ENCODE data around the gene VIPAS39. TPM values are rescaled to one million over a fixed set of nuclear protein-coding genes. Genes with fewer than 3 reads are reported as not detected.

The VIPAS39 gene
- total and polyA plus RNA-seq, 2 of the 13 experiments (the other 11 are each of a cell fraction or from before 2014, with no cell fraction given), result 13.3 to 21.5 TPM

- no peak for TF ChIP-seq ZBTB40 (IDR thresholded peaks at IDR 0.05)
- TF ChIP-seq ZBTB40 (CRISPR knock-in tag; IDR thresholded peaks at IDR 0.05), result 0 out of 2 replicates have a peak, but pooled peaks have one; percentile 12
- peak; percentile 5; the same call in 1 of the 2 replicates for TF ChIP-seq BCL6 (CRISPR knock-in tag; IDR thresholded peaks at IDR 0.05)
- TF ChIP-seq TAF15 (IDR thresholded peaks at IDR 0.05; ENCODE audit: low read depth, low read length, poor library complexity, severe bottlenecking), result no peak
- TF ChIP-seq ZSCAN5A (CRISPR knock-in tag; IDR thresholded peaks at IDR 0.05; ENCODE audit: borderline replicate concordance), result 0 out of 2 replicates have a peak, but pooled peaks have one; percentile 21
- TF ChIP-seq ETV6 (CRISPR knock-in tag; conservative IDR thresholded peaks at IDR 0.05), result 0 out of 2 replicates have a peak, but pooled peaks have one; percentile 7
- peak; percentile 86 for TF ChIP-seq BORCS8-MEF2B (CRISPR knock-in tag; IDR thresholded peaks at IDR 0.05)
- 0 out of 2 replicates have a peak, but pooled peaks have one; percentile 30 for TF ChIP-seq RBFOX2 (IDR thresholded peaks at IDR 0.05; ENCODE audit: low read depth, low read length)
- 0 out of 2 replicates have a peak, but pooled peaks have one; percentile 25 for TF ChIP-seq CSRNP1 (CRISPR knock-in tag; IDR thresholded peaks at IDR 0.05)
- peak; percentile 61 for TF ChIP-seq TAF1 (CRISPR knock-in tag; IDR thresholded peaks at IDR 0.05)
- TF ChIP-seq KDM4B (CRISPR knock-in tag; IDR thresholded peaks at IDR 0.05), result 0 out of 2 replicates have a peak, but pooled peaks have one; percentile 58
- no peak for TF ChIP-seq ZNF784 (CRISPR knock-in tag; IDR thresholded peaks at IDR 0.05; ENCODE audit: borderline replicate concordance)
- no peak for TF ChIP-seq ZFP62 (CRISPR knock-in tag; IDR thresholded peaks at IDR 0.05)
- peak; percentile 56; the same call in 1 of the 2 replicates for TF ChIP-seq ZNF772 (CRISPR knock-in tag; IDR thresholded peaks at IDR 0.05)
- no peak for TF ChIP-seq BRCA1 (CRISPR knock-in tag; IDR thresholded peaks at IDR 0.05)
- no peak for TF ChIP-seq NAIF1 (CRISPR knock-in tag; IDR thresholded peaks at IDR 0.05; ENCODE audit: borderline replicate concordance)
- peak; percentile 42; the same call in 1 of the 2 replicates for TF ChIP-seq ZMYM4 (CRISPR knock-in tag; IDR thresholded peaks at IDR 0.05)
- peak; percentile 70 to 95 for TF ChIP-seq POLR2A (IDR thresholded peaks at IDR 0.05; ENCODE audit: insufficient read depth in 1 of 2, low read depth in 2 of 2, low read length in 2 of 2)
- no peak for TF ChIP-seq SIN3B (IDR thresholded peaks at IDR 0.05; ENCODE audit: low read length)
These were observed 283 bp downstream of the VIPAS39 start (continued) for GRCh38 chr14:77457115-77457521.
